ENCODE results near the gene IGSF22.

Gene IGSF22

DNA sequence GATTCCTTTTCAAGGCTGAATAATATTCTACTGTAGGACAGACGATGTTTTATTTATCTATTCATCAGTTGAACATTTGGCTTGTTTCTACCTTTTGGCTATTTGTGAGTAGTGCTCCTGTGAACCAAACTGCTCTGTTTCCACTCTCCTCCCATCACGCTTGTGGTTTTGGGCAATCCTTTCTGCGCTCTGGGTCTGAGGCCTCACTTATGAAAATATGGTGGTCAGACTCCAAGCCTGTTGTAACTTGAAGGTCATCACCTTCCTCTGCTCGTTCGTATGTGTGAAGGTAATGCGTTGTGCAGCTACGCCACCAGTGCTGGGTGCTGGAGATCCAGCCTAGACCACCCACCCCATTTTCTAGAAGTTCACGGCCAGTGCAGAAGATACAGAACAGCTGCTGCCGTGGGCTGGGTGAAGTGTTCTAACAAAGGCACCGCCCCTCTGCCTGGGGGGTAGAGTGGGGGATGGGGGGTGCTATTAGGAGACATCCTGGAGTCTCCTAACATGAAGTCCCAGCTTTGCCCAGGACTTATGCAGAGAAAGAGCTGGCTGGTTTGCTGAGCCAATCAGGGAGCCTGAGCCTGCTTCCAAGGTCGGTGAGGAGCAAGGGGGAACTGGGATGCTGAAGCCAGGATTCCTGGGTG is 44.6 kb upstream of the IGSF22 start:
- TF ChIP-seq, protein P1, sequence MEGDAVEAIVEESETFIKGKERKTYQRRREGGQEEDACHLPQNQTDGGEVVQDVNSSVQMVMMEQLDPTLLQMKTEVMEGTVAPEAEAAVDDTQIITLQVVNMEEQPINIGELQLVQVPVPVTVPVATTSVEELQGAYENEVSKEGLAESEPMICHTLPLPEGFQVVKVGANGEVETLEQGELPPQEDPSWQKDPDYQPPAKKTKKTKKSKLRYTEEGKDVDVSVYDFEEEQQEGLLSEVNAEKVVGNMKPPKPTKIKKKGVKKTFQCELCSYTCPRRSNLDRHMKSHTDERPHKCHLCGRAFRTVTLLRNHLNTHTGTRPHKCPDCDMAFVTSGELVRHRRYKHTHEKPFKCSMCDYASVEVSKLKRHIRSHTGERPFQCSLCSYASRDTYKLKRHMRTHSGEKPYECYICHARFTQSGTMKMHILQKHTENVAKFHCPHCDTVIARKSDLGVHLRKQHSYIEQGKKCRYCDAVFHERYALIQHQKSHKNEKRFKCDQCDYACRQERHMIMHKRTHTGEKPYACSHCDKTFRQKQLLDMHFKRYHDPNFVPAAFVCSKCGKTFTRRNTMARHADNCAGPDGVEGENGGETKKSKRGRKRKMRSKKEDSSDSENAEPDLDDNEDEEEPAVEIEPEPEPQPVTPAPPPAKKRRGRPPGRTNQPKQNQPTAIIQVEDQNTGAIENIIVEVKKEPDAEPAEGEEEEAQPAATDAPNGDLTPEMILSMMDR (IDR thresholded peaks at IDR 0.05; ENCODE audit: low read depth, low read length): no peak
- DNase-seq (ENCODE audit: low read depth in 2 of 2): no peak
- H3K4me3 ChIP-seq (replicated peaks in 1 of 2; ENCODE audit: low read depth in 2 of 2, low read length in 2 of 2): no peak overlapping the region

DNA sequence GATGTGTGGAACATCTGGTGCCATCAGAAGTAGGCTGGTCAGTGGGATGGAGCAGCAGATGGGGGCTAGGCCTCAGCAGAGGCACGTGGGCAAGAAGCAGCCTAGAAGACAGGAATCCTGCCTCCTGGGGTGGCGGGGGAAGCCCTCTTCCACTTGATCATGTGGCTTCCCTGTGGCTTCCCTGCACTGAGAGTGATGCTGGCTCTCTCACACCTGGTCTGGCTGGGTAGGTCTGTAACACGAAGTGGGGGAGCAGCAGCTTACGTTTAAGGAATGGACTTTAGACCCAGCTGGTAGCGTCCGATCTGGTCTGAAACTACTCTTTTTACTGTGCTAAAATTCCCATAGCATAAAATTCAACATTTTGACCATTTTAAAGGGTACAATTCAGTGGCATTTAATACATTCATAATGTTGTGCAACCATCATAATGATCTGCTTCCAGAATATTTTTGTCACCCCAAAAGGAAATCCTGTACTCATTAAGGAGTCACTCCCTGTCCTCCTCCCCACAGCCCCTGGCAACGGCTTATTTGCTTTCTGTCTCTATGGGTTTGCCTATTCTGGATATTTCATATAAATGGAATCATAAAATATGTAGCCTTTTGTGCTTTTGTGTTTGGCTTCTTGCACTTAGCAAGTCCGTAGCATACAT is 43.9 kb upstream of the IGSF22 start:
- TF ChIP-seq, protein P1 (IDR thresholded peaks at IDR 0.05; ENCODE audit: low read depth, low read length): no peak
- DNase-seq (ENCODE audit: low read depth in 2 of 2): no peak
- no peak overlapping the region for H3K4me3 ChIP-seq (replicated peaks in 1 of 2; ENCODE audit: low read depth in 2 of 2, low read length in 2 of 2)

DNA sequence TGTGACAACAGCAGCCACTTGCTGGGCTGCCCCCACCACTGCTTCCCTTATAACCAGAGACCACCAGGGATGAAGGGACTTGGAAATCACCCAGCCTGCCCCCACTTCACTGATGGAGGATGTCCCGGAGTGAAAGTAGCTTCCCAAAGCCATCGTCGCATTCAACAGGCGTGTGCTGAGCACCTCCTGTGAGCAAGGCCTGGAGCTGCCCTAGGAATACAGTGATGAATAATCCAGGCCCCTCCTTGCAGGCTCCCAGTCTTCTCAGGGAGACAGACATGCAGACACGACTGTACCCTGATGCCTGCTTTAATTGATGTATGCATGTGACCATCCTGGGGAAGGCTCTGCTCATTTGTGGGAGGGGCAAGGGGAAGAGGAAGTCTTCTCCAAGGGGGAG is 43.0 kb upstream of the IGSF22 start:
- no peak for DNase-seq (ENCODE audit: low read depth in 2 of 2)
- TF ChIP-seq, protein P1 (IDR thresholded peaks at IDR 0.05; ENCODE audit: low read depth, low read length): no peak

DNA sequence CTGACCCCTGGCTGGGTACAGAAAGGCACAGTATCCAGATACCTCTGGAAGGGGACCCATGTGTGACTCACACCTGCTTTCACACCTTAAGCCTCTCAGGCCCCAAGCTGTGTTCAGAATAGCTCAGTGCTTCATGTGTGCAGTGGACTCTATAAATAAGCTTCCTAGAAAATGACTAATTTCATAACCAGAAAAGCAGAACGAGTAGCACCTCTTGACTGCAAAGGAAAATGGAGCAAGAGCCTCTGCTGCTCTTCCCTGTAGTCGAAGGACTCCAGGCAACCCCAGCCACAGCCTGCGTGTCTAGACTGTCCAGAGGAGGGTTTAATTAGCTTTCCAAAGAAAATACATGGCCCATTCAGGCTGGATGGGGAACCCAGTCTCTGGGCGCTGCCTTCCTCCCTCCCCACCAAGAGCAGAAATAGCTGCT is 42.5 kb upstream of the IGSF22 start:
- no peak for DNase-seq (ENCODE audit: low read depth in 2 of 2)
- TF ChIP-seq, protein P1 (IDR thresholded peaks at IDR 0.05; ENCODE audit: low read depth, low read length): no peak
- H3K4me3 ChIP-seq (replicated peaks in 1 of 2; ENCODE audit: low read depth in 2 of 2, low read length in 2 of 2): no peak overlapping the region

More for the DNA sequence above, 43.0 kb upstream of the IGSF22 start:
- H3K4me3 ChIP-seq (replicated peaks in 1 of 2; ENCODE audit: low read depth in 2 of 2, low read length in 2 of 2): no peak overlapping the region

DNA sequence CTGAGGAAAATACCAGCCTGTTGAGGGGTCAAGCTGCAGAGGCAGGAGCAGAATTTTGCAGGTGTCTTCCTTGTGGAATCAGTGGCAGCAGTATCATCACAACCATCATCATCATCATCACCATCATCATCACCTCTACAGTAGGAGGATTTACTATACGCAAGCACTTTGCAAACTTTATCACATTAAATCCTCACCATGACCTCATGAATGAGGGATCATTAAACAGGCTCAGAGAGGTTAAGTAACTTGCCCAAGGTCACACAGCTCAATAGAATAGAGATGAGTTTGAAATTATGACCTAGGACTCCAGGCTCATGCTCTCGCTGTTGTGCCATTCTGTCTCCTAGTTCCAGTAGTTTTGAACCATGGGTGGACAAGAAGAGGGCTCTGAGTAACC is 40.0 kb upstream of the IGSF22 start:
- H3K4me3 ChIP-seq (replicated peaks in 1 of 2; ENCODE audit: low read depth in 2 of 2, low read length in 2 of 2): no peak overlapping the region
- TF ChIP-seq, protein P1 (IDR thresholded peaks at IDR 0.05; ENCODE audit: low read depth, low read length): no peak
- no peak for DNase-seq (ENCODE audit: low read depth in 2 of 2)

DNA sequence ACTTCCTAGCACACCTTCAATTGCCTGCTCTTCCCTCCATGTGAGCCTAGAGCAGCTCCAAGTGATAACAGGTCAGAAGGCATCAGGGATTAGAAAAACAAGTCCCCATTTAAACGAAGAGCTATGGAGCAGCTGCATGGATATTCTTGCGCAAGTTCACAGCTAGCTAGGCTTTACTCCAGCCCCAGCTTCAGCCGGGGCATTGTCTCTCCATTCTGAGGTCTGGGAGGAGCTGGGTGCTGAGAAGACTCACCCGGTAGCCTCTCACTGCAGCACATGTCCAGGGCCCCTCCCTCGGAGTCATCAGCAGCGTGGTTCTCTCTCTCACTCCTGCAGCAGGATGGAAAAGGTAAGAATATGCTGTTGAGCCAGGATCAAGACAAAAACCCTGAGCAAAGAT is 39.6 kb upstream of the IGSF22 start:
- TF ChIP-seq, protein P1 (IDR thresholded peaks at IDR 0.05; ENCODE audit: low read depth, low read length): no peak
- peak; percentile 14 to 73 for DNase-seq (ENCODE audit: low read depth in 2 of 2)
- H3K4me3 ChIP-seq (replicated peaks in 1 of 2; ENCODE audit: low read depth in 2 of 2, low read length in 2 of 2): no peak overlapping the region

Measured in cardiac fibroblast (primary cell).